ENCODE data around the gene PRR11.
"Not testable (repeated sequence)": the region's sequence is repeated elsewhere in the genome, so short reads cannot be mapped to it uniquely, and the experiment has no call there.

Gene PRR11

DNA sequence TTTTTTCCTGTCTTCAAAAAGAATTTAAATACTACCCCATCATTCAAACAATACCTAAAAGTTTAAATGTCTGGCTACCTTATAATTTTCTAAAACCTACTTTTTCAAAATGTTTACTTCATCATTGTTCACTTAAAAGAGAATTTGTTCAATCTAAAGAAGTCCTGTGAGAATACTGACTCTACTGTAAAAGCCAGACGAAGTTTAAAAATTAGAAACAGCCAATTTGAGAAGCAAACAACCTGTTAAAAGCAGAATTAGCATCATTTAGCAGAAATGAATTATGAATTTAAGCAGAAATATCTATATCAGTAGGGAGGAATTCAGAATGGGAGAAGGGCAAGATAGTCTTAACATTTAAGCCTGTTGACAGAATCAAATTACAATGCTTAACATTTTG is 2.6 kb upstream of the PRR11 start:
- peak in 1 of 3 experiments; percentile 45 for DNase-seq

DNA sequence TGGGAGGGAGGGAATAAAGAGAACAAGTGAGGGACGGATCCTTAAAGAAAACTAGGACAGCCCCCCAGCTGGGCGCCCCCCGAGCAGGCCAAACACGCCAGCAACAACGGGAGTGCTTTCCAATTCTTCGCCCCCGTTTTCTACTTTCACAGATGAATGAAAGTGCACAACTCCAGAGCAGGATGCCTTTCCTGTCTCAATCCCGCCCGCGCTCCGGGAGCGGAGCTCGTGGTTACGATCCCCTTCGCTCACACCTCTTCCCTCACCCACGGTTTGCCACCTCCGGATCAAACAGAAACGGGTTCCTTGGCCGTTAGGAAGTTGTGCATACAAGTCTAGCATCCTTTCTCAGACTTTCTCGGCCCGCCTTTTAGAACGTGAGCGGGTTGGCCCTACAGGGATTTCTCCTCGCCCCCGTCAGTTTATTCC is 1.2 kb upstream of the PRR11 start:
- peak in 2 of 3 experiments; percentile 64 to 89 for DNase-seq

DNA sequence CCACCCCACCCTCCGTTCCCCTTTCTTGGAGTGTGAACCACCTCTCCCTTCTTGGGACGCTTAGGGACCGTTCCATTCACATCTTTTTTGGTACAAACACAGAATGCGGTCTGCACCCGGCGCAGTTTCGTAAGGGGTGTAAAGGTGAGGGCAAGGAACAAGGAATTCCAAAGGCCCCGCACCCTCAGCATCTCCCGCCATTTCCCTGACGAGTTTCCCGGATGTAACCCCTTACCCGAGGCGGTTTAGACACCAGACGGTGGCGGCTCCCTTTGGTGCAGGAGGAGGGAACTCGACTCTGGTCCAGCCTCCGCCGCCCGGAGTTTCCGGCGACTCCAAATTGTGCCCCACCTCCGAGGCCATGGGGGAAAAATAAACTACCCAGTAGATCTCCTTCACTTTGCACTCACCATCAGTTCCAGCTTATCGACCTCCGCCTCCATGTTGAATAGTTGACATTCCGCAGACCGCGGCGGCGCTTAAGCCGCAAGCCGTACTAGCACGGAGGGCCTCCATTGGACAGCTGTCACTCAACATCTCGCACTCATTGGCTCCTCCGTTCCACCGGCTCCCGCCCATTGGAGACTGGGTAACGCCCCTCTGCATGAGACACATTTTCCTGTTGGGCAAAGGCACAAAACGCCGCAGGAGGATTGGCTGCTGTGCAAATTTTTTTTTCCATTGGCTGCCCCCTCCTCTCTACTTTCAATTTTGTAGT is 666 bp upstream of the PRR11 start, which contains the start of gene SKA2:
SKA2 (minus strand) TSS at position 466 of the 718 bp plus-strand sequence; CDS start at position 443, 23 bp downstream.
- DNase-seq, result peak; percentile 100

DNA sequence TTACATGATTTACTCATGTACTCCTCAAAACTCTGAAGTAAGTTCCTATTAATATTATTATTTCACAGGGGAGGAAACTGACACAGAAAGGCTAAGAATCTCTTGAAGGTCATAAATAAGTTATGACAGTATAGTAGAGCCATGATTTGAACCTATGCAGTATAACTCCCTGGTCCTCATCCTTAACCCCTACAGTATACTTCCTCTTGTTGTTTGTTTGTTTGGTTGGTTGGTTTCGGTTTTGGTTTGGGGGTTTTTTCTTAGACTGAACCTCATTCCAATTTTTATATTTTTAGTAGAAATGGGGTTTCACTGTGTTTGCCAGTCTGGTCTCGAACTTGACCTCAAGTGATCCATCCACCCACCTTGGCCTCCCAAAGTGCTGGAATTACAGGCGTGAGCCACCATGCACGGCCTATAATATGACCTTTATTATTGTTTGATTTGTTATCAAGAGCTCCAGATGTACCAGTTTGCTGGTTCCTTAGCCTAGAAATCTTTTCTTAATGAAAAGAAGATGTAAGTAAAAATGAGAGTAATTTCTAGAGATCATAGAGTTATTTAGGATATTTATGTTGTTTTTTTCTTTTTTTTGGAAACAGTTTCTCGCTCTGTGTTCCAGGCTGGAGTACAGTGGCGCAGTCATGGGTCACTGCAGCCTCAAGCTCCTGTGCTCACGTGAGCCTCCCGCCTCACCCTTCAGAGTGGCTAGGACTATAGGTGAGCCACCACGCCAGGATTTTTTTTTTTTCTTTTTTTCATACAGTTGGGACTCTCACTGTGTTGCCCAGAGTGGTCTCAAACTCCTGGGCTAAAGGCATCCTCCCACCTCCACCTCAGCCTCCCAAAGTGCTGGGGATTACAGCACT is 4.8 kb downstream of the PRR11 start:
- DNase-seq, result no peak

DNA sequence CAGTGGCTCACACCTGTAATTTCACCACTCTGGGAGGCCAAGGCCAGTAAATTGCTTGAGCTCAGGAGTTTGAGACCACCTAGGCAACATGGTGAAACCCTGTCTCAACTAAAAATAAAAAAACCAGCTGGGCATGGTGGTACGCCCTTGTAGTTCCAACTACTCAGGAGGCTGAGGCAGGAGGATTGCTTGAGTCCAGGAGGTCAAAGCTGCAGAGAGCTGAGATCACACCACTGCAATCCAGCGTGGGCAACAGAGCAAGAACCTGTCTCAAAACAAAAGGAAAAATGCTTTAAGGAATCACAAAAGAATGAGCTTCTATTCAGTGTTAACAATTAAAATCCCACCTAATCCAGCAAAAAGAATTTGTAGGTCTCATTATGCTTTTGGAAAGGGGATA is 5.9 kb downstream of the PRR11 start:
- DNase-seq, result no peak

DNA sequence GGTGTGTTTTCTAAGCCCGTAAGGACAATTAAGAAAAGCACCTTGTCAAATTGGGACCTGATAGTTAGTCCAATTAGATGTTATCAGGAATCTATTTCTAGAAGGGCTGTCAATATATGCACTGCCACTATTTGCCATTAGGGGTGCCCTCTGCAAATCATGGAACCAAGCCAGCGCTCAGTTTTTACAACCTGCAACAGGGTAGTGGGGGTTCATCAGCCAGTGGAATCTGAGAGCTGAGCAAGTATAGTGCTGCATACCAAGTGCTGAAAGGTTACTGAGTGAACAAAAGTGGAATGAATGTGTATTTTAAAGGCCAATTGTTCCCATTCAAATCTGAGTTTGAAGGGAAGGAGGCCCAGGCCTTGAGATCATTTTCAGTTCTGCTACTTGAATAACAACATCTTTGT is 10.4 kb downstream of the PRR11 start:
- peak in 2 of 3 experiments; percentile 4 to 27 for DNase-seq

DNA sequence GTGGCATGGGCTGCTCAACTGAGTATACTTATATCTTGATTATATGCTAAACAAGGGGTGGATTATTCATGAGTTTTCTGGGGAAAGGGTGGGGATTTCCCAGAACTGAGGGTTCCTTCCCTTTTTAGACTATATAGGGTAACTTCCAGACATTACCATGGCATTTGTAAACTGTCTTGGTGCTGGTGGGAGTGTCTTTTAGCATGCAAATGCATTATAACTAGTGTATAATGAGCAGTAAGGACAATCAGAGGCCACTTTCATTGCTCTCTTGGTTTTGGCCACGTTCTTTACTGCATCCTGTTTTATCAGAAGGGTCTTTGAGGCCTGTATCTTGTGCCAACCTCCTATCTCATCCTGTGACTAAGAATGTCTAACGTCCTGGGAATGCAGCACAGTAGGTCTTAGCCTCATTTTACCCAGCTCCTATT is 12.0 kb downstream of the PRR11 start:
- DNase-seq, result no peak

DNA sequence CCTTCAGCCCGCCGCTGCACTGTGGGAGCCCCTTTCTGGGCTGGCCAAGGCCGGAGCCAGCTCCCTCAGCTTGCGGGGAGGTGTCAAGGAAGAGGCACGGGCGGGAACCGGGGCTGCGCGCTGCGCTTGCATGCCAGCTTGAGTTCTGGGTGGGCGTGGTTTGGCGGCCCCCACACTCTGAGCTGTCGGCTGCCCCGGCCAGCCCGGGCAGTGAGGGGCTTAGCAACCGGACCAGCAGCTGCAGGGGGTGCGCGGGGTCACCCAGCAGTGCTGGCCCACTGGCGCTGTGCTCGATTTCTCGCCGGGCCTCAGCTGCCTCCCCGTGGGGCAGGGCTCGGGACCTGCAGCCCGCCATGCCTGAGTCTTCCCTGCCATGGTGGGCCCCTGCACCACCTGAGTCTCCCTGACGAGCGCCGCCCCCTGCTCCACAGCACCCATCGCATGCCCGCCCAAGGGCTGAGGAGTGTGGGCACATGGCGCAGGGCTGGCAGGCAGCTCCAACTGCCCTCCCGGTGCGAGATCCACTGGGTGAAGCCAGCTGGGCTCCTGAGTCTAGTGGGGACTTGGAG is 17.0 kb downstream of the PRR11 start:
- DNase-seq, result no peak

DNA sequence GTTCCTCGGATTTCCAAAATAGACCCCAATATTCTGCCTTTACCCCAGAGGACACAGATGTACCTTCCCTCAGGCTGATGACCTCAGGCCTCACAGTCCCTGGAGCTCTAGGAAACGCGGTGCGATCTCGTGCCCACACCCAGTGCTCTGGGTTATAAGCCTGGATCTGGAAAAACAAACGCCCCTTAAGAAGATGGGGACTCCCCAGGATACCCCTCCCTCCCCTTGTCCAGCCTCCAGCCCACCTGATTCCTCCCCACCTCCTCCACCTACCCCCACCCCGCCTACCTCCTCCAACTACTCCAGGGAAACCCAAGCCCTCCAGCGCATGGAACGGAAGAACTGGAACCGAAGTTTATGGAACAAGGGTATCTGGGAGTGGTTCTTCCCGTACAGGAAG is 19.1 kb downstream of the PRR11 start:
- DNase-seq, result no peak

DNA sequence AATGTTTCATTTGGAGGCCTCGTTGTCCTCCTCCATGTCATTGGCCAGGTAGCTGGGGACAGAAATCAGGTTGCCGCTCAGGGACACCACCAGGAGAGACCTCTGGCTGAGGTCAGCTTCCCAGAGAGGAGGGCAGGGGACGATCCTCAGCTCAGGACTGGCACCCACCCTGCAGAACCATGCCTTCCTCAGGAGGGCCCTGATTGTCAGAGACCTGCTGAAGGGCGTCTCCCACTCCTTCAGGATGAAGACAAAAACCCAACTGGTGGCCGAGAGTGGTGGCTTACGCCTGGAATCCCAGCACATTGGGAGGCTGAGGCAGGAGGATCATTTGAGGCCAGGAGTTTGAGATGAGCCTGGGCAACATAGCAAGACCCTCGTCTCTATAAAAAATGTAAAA is 19.5 kb downstream of the PRR11 start:
- DNase-seq, result no peak

DNA sequence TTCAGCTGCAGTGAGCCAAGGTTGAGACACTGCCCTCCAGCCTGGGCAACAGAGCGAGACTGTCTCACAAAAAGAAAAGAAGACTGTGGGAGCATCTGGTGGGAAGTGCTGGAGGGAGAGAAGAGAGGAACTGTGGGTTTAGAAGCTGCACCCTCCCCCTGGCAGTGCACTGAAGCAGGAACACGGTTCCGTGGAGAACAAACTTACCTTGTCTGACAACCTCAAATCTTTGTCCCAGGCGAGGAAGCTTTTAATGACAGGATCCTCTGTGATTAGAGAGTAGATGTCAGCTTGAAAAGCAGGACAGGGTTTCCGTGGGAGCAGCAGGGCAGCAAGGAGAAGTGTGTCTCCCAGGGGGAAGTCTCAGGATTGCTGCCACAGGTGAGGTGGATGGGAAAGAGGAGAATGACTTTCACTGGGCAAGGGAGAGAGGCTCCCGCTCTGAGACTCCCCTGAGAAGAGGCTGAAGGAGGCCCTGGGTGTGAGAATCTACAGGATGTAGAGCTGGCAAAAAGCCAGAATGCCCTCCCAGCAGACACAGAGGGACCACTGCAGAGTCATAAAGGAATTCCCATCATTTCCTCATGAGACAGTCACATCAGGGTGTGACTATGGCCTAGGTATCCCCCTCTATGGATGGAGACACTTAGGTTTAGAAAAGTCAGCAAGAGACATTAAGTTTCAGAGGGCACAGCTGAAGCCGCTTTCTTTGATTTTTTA is 22.9 kb downstream of the PRR11 start:
- DNase-seq, result no peak

DNA sequence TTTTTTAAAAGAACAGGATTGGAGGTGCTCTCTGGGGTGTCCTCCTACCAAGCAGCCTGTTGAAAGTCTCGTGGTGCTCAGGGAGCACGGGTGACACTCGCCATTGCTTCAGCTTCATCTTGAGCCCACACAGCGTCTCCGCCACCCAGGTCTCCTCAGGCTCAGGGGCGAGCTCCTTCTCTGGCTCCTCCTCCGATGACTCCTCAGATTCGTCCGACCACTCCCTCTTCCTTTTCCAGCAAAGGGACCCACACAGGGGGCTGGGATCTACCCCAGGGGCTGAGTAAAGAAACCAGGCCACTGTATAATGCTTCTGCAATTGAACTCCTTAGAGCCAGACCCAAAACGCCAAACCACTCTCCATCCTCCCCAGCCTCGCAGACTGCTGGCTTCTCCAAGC is 24.1 kb downstream of the PRR11 start:
- DNase-seq, result not testable (repeated sequence)

DNA sequence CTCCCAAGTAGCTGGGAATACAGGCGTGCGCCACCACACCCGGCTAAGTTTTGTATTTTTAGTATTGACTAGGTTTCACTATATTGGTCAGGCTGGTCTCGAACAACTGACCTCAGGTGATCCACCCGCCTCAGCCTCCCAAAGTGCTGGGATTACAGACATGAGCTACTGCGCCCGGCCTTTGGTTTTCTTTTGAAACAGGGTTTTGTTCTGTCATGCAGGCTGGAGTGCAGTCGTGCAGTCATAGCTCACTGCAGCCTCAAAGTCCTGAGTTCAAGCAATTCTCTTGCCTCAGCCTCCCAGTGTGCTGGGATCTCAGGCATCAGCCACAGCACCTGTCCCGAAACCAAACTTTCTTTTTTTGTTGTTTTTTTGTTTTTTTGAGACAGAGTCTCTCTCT is 25.1 kb downstream of the PRR11 start:
- DNase-seq, result no peak

DNA sequence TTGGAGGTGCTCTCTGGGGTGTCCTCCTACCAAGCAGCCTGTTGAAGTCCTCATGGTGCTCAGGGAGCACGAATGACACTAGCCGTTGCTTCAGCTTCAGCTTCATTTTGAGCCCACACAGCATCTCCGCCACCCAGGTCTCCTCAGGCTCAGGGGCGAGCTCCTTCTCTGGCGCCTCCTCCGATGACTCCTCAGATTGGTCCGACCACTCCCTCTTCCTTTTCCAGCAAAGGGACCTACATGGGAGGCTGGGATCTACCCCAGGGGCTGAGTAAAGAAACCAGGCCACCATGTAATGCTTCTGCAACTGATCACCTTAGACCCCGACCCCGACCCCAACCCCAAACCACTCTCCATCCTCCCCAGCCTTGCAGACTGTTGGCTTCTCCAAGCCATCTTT is 25.9 kb downstream of the PRR11 start:
- no peak for DNase-seq

DNA sequence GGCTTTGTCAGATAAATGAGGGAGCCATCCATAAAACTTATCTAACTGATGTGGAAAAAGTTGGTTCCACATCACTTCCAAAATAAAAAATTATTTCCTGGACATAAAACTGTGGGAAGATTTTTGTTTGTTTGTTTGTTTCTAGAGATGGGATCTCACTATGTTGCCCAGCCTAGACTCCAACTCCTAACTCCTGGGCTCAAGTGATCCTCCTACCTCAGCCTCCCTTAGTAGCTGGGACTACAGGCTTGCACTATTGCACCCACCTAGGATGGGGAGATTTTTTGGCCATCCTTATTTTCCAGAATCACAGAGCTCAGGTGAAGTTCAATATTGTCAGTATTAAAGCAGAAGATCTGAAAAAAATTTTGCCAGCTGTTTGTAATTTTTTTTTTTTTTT is 30.5 kb downstream of the PRR11 start:
- DNase-seq, result no peak

DNA sequence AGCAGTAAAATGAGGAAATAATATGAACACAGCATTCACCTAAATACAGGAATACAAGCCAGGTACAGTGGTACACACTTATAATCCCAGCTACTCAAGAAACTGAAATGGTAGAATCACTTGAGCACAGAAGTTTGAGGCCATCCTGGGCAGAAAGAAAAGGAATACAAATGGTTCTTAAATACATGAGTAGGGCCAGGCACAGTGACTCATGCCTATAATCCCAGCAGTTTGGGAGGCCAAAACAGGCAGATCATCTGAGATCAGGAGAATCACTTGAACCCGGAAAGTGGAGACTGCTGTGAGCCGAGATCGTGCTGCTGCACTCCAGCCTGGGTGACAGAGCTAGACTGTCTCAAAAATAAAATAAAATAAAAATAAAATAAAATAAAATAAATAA is 31.3 kb downstream of the PRR11 start:
- DNase-seq, result no peak

DNA sequence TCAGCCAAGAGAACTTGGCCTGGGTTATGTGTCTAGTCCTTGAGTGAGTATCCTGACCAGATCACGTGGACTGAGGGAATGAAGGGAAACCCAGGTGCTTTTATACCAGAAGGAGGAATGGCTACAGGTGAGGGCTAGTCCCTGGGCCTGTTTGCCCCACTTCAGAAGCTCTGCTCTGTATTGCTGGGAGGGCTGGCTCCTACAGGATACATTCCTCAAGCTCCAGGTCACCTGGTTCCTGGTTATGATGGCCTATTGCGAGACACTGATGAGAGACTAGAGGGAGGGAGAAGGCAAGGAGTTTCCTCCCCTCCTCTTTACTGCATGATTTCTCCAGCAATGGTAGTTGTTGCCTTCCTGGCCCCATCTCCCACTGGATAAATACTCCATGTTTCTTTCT is 35.3 kb downstream of the PRR11 start:
- no peak for DNase-seq

DNA sequence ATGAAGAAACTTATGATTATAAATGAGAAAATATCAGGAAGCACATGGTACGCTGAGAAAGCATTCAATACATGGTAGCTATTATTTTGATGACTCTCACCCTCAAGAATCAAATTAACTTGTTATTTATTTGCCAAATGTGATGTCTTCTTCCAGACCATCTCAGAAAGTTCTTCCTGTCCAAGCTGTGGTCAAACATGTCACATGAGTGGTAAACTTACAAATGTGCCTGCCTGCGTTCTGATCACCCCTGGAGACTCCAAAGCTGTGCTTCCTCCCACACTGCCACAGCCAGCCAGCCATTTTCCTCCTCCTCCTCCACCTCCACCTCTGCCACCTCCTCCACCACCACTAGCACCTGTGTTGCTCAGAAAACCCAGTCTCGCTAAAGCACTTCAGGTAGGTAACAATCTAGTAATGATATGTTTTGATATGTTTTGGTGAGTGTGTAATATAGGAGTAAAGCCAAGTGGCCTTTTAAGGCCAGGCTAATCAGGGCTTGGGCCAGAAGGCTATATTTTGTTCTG is 37.9 kb downstream of the PRR11 start:
- no peak for DNase-seq

DNA sequence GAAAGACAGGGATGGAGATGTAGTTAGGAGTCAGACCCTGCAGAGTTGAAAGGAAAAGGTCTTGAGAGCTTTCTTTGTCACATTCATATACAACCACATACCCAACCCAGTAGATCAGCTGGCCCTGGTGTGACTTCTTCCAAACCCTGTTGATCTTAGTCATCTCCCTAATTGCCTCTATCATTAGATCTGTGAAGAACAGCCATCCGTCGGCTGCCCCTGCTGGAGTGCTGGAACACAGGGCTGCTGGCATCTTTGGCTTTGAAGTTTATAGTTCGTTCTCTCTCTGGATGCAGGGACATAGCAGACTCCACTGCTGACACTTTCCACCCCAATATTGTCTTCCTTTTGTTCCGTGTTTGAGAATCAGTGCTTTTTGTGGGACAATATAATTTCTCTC is 43.9 kb downstream of the PRR11 start:
- DNase-seq, result no peak

DNA sequence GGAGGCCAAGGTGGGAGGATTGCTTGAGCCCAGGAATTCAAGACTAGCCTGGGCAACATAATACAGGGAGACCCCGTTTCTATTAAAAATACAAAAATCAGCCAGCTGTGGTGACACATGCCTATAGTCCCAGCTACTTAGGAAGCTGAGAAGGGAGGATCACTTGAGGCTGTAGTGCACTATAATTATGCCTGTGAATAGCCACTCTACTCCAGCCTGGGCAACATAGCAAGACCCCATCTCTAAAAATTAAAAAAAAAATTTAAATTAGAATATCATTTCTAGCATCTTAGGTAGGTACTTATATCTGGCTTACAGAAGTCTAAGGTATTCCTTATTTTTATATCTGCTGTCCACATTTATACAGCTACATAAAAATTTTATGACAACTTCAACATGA is 46.8 kb downstream of the PRR11 start:
- no peak for DNase-seq

DNA sequence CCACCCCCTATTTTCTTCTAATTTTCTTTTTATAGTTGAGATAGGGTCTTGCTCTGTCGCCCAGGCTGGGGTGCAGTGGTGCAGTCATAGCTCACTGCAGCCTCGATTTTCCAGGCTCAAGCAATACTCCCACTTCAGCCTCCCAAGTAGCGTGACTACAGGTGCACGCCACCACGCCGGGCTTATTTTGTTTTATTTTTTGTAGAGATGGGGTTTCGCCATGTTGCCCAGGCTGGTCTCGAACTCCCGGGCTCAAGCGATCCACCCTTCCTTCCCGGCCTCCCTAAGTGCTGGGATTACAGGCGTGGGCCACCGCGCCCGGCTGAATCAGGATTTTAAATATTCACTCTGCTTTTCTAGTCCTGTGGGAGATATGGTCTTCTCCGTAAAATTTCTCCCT is 63.8 kb downstream of the PRR11 start:
- no peak for DNase-seq

DNA sequence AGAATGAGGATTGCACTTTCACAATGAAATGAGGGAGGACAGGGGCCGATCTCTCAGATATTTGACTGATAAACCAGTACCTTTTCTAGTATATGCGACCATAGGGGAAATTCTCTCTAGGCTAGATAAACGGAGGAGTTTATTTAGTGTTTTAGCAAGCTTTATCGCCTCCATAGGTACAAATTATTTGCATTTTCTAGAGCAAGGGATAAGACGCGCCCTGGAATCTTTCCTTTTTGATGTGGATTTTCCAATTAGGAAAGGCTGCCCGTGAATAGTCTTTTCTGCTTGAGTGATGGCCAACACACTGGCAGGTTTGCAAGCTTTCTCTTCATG is 64.4 kb downstream of the PRR11 start:
- no peak for DNase-seq
